Measurements from ENCODE around the gene PDLIM3.

PDLIM3 gene

GRCh38 chr4:185540040-185540439 lies 4.7 kb upstream of the PDLIM3 start:
- H3K4me3 ChIP-seq (ENCODE audit: low read length): no peak overlapping the region
- DNase-seq: no peak
- H3K9me2 ChIP-seq (replicated peaks; ENCODE audit: insufficient read depth, low read length): no peaks in the 10 kb centered on the region
- no peak overlapping the region for H3K9ac ChIP-seq (ENCODE audit: low read length)
- no peaks in the 10 kb centered on the region for H3K9me3 ChIP-seq (replicated peaks; ENCODE audit: insufficient read depth, low read length)
- H3F3A ChIP-seq (ENCODE audit: insufficient read depth, low read length): peaks cover 6% of the 10 kb centered on the region; the same call in 1 of the 2 replicates
- H4K20me1 ChIP-seq (ENCODE audit: insufficient read depth, low read length): no peaks in the 10 kb centered on the region
- H2AFZ ChIP-seq (ENCODE audit: low read length): no peak overlapping the region
- TF ChIP-seq CTCF (IDR thresholded peaks at IDR 0.05; ENCODE audit: low read length) (no peak), EZH2phosphoT487 (IDR thresholded peaks at IDR 0.05; ENCODE audit: low read length) (no peak), EZH2 (optimal IDR thresholded peaks at IDR 0.05; ENCODE audit: low read depth, low read length) (no peak)
- no peaks in the 10 kb centered on the region for H3K27me3 ChIP-seq (replicated peaks; ENCODE audit: insufficient read depth, low read length)
- H3K4me1 ChIP-seq (ENCODE audit: low read length): peaks cover 6% of the 10 kb centered on the region
- no peak overlapping the region for H3K4me2 ChIP-seq (ENCODE audit: low read depth, low read length)
- H3K36me3 ChIP-seq (replicated peaks; ENCODE audit: insufficient read depth, low read length): no peaks in the 10 kb centered on the region
- H3K27ac ChIP-seq (ENCODE audit: low read length): no peak overlapping the region
- H3K79me2 ChIP-seq (ENCODE audit: low read length): peaks cover 1% of the 10 kb centered on the region; the same call in 1 of the 2 replicates

DNA sequence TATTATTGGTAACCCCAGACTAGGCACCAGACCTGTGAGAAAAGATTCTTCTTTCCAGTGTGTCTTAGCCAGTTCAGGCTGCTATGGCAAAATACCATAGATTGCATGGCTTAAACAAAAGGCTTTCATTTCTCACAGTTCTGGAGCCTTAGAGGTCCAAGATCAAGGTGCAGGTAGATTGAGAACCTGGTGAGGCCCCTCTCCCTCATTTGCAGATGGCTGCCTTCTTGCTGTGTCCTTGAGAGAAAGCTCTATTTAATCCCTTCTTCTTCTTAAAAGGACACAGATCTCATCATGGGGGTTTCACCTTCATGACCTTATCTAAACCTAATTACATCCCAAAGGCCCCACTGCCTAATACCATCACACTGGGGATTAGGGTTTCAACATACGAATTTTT lies 3.5 kb upstream of the PDLIM3 start:
- Histone ChIP-seq H4K20me1 (ENCODE audit: insufficient read depth, low read length) (no peaks in the 10 kb centered on the region), H3K27me3 (replicated peaks; ENCODE audit: insufficient read depth, low read length) (no peaks in the 10 kb centered on the region), H3K9me2 (replicated peaks; ENCODE audit: insufficient read depth, low read length) (no peaks in the 10 kb centered on the region), H3K4me2 (ENCODE audit: low read depth, low read length) (no peak overlapping the region), H3K4me1 (ENCODE audit: low read length) (peaks cover 10% of the 10 kb centered on the region), H3K4me3 (ENCODE audit: low read length) (no peak overlapping the region), H3K9me3 (replicated peaks; ENCODE audit: insufficient read depth, low read length) (no peaks in the 10 kb centered on the region), H3K36me3 (replicated peaks; ENCODE audit: insufficient read depth, low read length) (no peaks in the 10 kb centered on the region), H2AFZ (ENCODE audit: low read length) (no peak overlapping the region), H3K79me2 (ENCODE audit: low read length) (peaks cover 14% of the 10 kb centered on the region), H3K9ac (ENCODE audit: low read length) (no peak overlapping the region), H3F3A (ENCODE audit: insufficient read depth, low read length) (peaks cover 8% of the 10 kb centered on the region; the same call in 1 of the 2 replicates), H3K27ac (ENCODE audit: low read length) (no peak overlapping the region)
- TF ChIP-seq EZH2phosphoT487 (IDR thresholded peaks at IDR 0.05; ENCODE audit: low read length) (no peak), CTCF (IDR thresholded peaks at IDR 0.05; ENCODE audit: low read length) (no peak), EZH2 (optimal IDR thresholded peaks at IDR 0.05; ENCODE audit: low read depth, low read length) (no peak)
- no peak for DNase-seq

GRCh38 chr4:185536411-185536709 lies 1.1 kb upstream of the PDLIM3 start:
- peaks cover 15% of the 10 kb centered on the region for H3K4me1 ChIP-seq (ENCODE audit: low read length)
- H3K9ac ChIP-seq (ENCODE audit: low read length): peak overlapping the region; percentile 97; the same call in 1 of the 2 replicates
- peak overlapping the region; percentile 22; the same call in 1 of the 2 replicates for H2AFZ ChIP-seq (ENCODE audit: low read length)
- no peaks in the 10 kb centered on the region for H3K36me3 ChIP-seq (replicated peaks; ENCODE audit: insufficient read depth, low read length)
- no peaks in the 10 kb centered on the region for H3K9me3 ChIP-seq (replicated peaks; ENCODE audit: insufficient read depth, low read length)
- DNase-seq: peak; percentile 42
- H3F3A ChIP-seq (ENCODE audit: insufficient read depth, low read length): peaks cover 8% of the 10 kb centered on the region; the same call in 1 of the 2 replicates
- H3K27me3 ChIP-seq (replicated peaks; ENCODE audit: insufficient read depth, low read length): no peaks in the 10 kb centered on the region
- no peaks in the 10 kb centered on the region for H3K9me2 ChIP-seq (replicated peaks; ENCODE audit: insufficient read depth, low read length)
- TF ChIP-seq CTCF (IDR thresholded peaks at IDR 0.05; ENCODE audit: low read length): no peak
- TF ChIP-seq EZH2phosphoT487 (IDR thresholded peaks at IDR 0.05; ENCODE audit: low read length): no peak
- TF ChIP-seq EZH2 (optimal IDR thresholded peaks at IDR 0.05; ENCODE audit: low read depth, low read length): no peak
- peak overlapping the region; percentile 9; the same call in 1 of the 2 replicates for H3K27ac ChIP-seq (ENCODE audit: low read length)
- no peaks in the 10 kb centered on the region for H4K20me1 ChIP-seq (ENCODE audit: insufficient read depth, low read length)
- H3K79me2 ChIP-seq (ENCODE audit: low read length): peaks cover 34% of the 10 kb centered on the region
- H3K4me2 ChIP-seq (ENCODE audit: low read depth, low read length): peak overlapping the region; percentile 70
- peak overlapping the region; percentile 89 for H3K4me3 ChIP-seq (ENCODE audit: low read length)

All from MM.1S (cell line).